HepG2 (cell line): Measurements from ENCODE around the gene SRC. TPM values are rescaled to one million over a fixed set of nuclear protein-coding genes. Genes with fewer than 3 reads are reported as not detected.
A peak's percentile ranks its signal among the peaks of the same experiment; 100 is the strongest.

ENCODE experiments used
- AGO2 ChIP-seq: fragments of 200-400 bp; formaldehyde crosslinking; optimal IDR thresholded peaks from 2 replicates; pipeline ENCODE3; 2017; ENCODE audit warnings: mild to moderate bottlenecking, low read depth, low read length, moderate library complexity
- ARID2 ChIP-seq: sonication (generic); formaldehyde crosslinking; IDR thresholded peaks from 2 replicates; pipeline ENCODE4 v1.8.1; 2022; ENCODE audit warnings: mild to moderate bottlenecking, missing genetic modification reagents, borderline replicate concordance
- ARNTL ChIP-seq: sonication (generic); formaldehyde crosslinking; IDR thresholded peaks from 2 replicates; pipeline ENCODE4 v1.4.0; 2020; ENCODE audit warnings: mild to moderate bottlenecking, missing genetic modification reagents
- ATM ChIP-seq: fragments of 450-650 bp; IDR thresholded peaks from 2 replicates; pipeline ENCODE4 v1.7.1; 2017; ENCODE audit warnings: mild to moderate bottlenecking, borderline replicate concordance
- CBX1 ChIP-seq: IDR thresholded peaks from one replicate; pipeline ENCODE4 v1.6.1; 2016; ENCODE audit warnings: antibody characterized with exemption, low read depth
- JUN ChIP-seq: sonication (generic); formaldehyde crosslinking; IDR thresholded peaks from 2 replicates; pipeline ENCODE4 v1.4.0; 2020; ENCODE audit warnings: mild to moderate bottlenecking, missing genetic modification reagents
- KLF15 ChIP-seq: sonication (generic); formaldehyde crosslinking; IDR thresholded peaks from 2 replicates; pipeline ENCODE4 v1.8.1; 2023; ENCODE audit warnings: borderline replicate concordance, mild to moderate bottlenecking, inconsistent platforms, missing genetic modification reagents, mixed read lengths
- MIER3 ChIP-seq: IDR thresholded peaks from 2 replicates; pipeline ENCODE4 v1.6.1; 2016; ENCODE audit warnings: missing compliant biosample characterization, borderline replicate concordance
- PHF20 ChIP-seq: sonication (generic); formaldehyde crosslinking; IDR thresholded peaks from 2 replicates; pipeline ENCODE4 v1.5.0; 2020; ENCODE audit warnings: mild to moderate bottlenecking, missing genetic modification reagents
- POLR2AphosphoS2 ChIP-seq: IDR thresholded peaks from 2 replicates; pipeline ENCODE4 v1.6.1; 2011; ENCODE audit warnings: low read depth, low read length, improper control_type of control experiment
- POLR2AphosphoS5 ChIP-seq: IDR thresholded peaks from 2 replicates; pipeline ENCODE4 v1.6.1; 2012; ENCODE audit warnings: low read depth, low read length
- PTBP1 ChIP-seq: fragments of 200-400 bp; formaldehyde crosslinking; IDR thresholded peaks from 2 replicates; pipeline ENCODE4 v1.6.1; 2018; ENCODE audit warnings: low read length, low read depth; ENCODE audit not compliant: poor library complexity, severe bottlenecking
- ZBTB7A ChIP-seq: sonication (generic); formaldehyde crosslinking; IDR thresholded peaks from 2 replicates; pipeline ENCODE4 v1.8.0; 2022; ENCODE audit warnings: mild to moderate bottlenecking, missing genetic modification reagents
- ZFP36L1 ChIP-seq: sonication (generic); formaldehyde crosslinking; IDR thresholded peaks from 2 replicates; pipeline ENCODE4 v1.8.0; 2022; ENCODE audit warnings: mild to moderate bottlenecking, missing genetic modification reagents, moderate library complexity
- ZIK1 ChIP-seq: sonication (generic); formaldehyde crosslinking; IDR thresholded peaks from 2 replicates; pipeline ENCODE4 v1.5.0; 2020; ENCODE audit warnings: mild to moderate bottlenecking, low read depth, missing genetic modification reagents, borderline replicate concordance
- ZMAT5 ChIP-seq: sonication (generic); formaldehyde crosslinking; IDR thresholded peaks from 2 replicates; pipeline ENCODE4 v1.5.0; 2020; ENCODE audit warnings: mild to moderate bottlenecking, low read depth, missing genetic modification reagents, borderline replicate concordance
- ZNF337 ChIP-seq: sonication (generic); formaldehyde crosslinking; IDR thresholded peaks from 2 replicates; pipeline ENCODE4 v1.5.1; 2020; ENCODE audit warnings: missing genetic modification reagents, low read depth, mild to moderate bottlenecking, borderline replicate concordance
- ZNF496 ChIP-seq: sonication (generic); formaldehyde crosslinking; IDR thresholded peaks from 2 replicates; pipeline ENCODE4 v1.8.1; 2023; ENCODE audit warnings: mild to moderate bottlenecking, moderate library complexity, missing genetic modification reagents; ENCODE audit not compliant: insufficient replicate concordance
- ZNF607 ChIP-seq: sonication (generic); formaldehyde crosslinking; IDR thresholded peaks from 2 replicates; pipeline ENCODE4 v1.5.1; 2020; ENCODE audit warnings: missing genetic modification reagents, mild to moderate bottlenecking, borderline replicate concordance
- ZNF7 ChIP-seq: IDR thresholded peaks from 2 replicates; pipeline ENCODE4 v1.6.1; 2016; ENCODE audit warnings: missing biosample characterization, missing genetic modification reagents
- ZNF75D ChIP-seq: sonication (generic); formaldehyde crosslinking; IDR thresholded peaks from 2 replicates; pipeline ENCODE4 v1.8.1; 2023; ENCODE audit warnings: missing genetic modification reagents, mild to moderate bottlenecking, borderline replicate concordance
- ZNF790 ChIP-seq: sonication (generic); formaldehyde crosslinking; IDR thresholded peaks from 2 replicates; pipeline ENCODE4 v1.8.0; 2022; ENCODE audit warnings: missing genetic modification reagents, mild to moderate bottlenecking, borderline replicate concordance
- ZSCAN29 ChIP-seq: sonication (generic); formaldehyde crosslinking; conservative IDR thresholded peaks from 2 replicates; pipeline ENCODE4 v1.4.0; 2020; ENCODE audit warnings: mild to moderate bottlenecking, missing genetic modification reagents
- polyA plus RNA-seq, 8 experiments: library from polyadenylated mRNA; depleted of rRNA in 3 of 8; stranded (reverse) in 7 of 8; unstranded in 1 of 8; fragments of >200 nt; fragmentation: Illumina TruSeq in 4 of 8; extraction: Trizol in 4 of 8; gene quantifications; 2 replicates each; pipeline versions ENCODE4 v1.2.1 to v1.2.3, GENCODE V29; 2011 to 2016; ENCODE audit warnings: low read depth in 4 of 8, missing spikeins in 1 of 8, mixed read lengths in 1 of 8; ENCODE audit not compliant: insufficient read depth in 1 of 8
- total RNA-seq, 5 experiments: library from RNA; depleted of rRNA; stranded (reverse); fragments of >200 nt; fragmentation: Illumina TruSeq; extraction: Trizol; gene quantifications; 2 replicates each; pipeline ENCODE4 v1.2.3, GENCODE V29; 2016; ENCODE audit warnings: low read depth in 1 of 5
- TF ChIP-seq, protein P1 (sequence below): IDR thresholded peaks from 2 replicates; pipeline ENCODE4 v1.6.1; 2018; ENCODE audit warnings: missing genetic modification reagents, mild to moderate bottlenecking, missing compliant biosample characterization
- TF ChIP-seq, protein P2 (sequence below): IDR thresholded peaks from 2 replicates; pipeline ENCODE4 v1.6.1; 2016; ENCODE audit warnings: missing biosample characterization, missing genetic modification reagents, low read depth

Gene SRC
- total and polyA plus RNA-seq, 2 of the 13 experiments (the other 11 are each of a cell fraction or from before 2014, with no cell fraction given) = 54.7 to 192 TPM

DNA sequence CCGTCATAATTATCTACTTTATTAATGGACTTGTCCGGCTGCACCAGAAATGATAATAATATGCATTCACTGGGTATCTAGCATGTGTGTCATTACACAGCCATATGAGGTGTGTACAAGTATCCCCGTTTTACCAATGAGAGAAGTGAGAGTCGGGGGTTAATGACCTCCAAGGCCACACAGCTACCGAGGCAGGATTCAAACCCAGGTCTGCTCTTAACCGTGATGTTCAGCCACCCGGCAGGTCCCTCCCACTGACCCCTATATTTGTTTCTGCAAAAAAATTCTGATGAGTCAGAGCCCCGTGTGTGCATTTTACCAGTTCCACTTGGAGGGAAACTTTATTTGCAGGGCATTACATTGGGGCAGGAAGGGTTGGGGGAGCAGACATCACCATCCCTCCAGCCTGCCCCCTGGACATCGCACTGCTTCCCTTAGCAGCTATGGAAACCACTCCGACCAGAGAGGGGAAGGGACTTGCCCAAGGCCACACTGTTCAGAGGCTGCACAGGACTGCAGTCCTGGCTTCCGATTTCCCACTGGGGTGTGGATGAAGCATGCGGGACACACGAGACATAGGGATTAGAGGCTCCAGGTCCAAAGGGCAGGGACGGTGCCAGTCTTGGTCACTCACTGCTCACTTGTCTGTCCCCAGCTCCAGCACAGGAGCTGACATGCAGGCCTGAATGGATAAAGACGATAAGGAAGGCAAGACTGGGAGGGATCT is 10.1 kb upstream of the SRC start (continued):
- TF ChIP-seq ARNTL (CRISPR knock-in tag) (peak; percentile 62; the same call in 1 of the 2 replicates), ZSCAN29 (no peak; the same call in 1 of the 2 replicates), ATM (no peak), ZMAT5 (CRISPR knock-in tag) (no peak), POLR2AphosphoS5 (no peak), ZNF607 (CRISPR knock-in tag) (no peak; the same call in 1 of the 2 replicates), ZNF337 (CRISPR knock-in tag) (no peak), CBX1 (peak; percentile 70), PHF20 (CRISPR knock-in tag) (no peak), ZIK1 (peak; percentile 50; the same call in 1 of the 2 replicates), KLF15 (no peak), AGO2 (no peak), ZNF7 (CRISPR knock-in tag) (no peak), POLR2AphosphoS2 (no peak), ARID2 (no peak), ZNF75D (CRISPR knock-in tag) (no peak), ZBTB7A (peak; percentile 64; the same call in 1 of the 2 replicates), ZFP36L1 (CRISPR knock-in tag) (no peak), ZNF790 (CRISPR knock-in tag) (no peak), ZNF496 (CRISPR knock-in tag) (no peak), MIER3 (peak; percentile 48; the same call in 1 of the 2 replicates), JUN (CRISPR knock-in tag) (no peak), PTBP1 (peak; percentile 87)
- TF ChIP-seq, protein P1, sequence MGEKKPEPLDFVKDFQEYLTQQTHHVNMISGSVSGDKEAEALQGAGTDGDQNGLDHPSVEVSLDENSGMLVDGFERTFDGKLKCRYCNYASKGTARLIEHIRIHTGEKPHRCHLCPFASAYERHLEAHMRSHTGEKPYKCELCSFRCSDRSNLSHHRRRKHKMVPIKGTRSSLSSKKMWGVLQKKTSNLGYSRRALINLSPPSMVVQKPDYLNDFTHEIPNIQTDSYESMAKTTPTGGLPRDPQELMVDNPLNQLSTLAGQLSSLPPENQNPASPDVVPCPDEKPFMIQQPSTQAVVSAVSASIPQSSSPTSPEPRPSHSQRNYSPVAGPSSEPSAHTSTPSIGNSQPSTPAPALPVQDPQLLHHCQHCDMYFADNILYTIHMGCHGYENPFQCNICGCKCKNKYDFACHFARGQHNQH (CRISPR knock-in tag) = peak; percentile 38; the same call in 1 of the 2 replicates
- TF ChIP-seq, protein P2, sequence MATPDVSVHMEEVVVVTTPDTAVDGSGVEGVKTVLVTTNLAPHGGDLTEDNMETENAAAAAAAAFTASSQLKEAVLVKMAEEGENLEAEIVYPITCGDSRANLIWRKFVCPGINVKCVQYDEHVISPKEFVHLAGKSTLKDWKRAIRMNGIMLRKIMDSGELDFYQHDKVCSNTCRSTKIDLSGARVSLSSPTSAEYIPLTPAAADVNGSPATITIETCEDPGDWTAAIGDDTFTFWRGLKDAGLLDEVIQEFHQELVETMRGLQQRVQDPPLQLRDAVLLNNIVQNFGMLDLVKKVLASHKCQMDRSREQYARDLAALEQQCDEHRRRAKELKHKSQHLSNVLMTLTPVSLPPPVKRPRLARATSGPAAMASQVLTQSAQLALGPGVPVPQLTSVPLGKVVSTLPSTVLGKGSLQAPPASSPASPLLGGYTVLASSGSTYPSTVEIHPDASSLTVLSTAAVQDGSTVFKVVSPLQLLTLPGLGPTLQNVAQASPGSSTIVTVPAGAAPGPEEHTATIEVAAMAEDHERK (CRISPR knock-in tag) = no peak
